Natural killer cell treated with Interleukin-12 subunit alpha and Interleukin-12 subunit beta and Interleukin-15 and Interleukin-18, amount 100 ng/mL, for 72 hours (primary cell): ENCODE measurements around the gene ZSCAN1. TPM values are rescaled to one million over a fixed set of nuclear protein-coding genes. Genes with fewer than 3 reads are reported as not detected.

ENCODE experiments used
- ATAC-seq, 2 donors: fragments of 150-1000 bp; cut with Tn5 transposase in 1 of 2; sonication (Bioruptor Pico), chemical (Tn5 transposase) in 1 of 2; 2 replicates each; pipeline ENCODE4 v1.10.0; 2021
- DNase-seq: peaks from one replicate; pipeline ENCODE4 v3.0.0; 2022; ENCODE audit warnings: low spot score
- H3K27ac Mint-ChIP-seq, 2 donors: 1 replicate in 1 of 2; 2 replicates in 1 of 2; pipeline ENCODE4 v1.8.0; 2022; ENCODE audit warnings: mixed read lengths in 2 of 2, mild to moderate bottlenecking in 1 of 2, moderate library complexity in 1 of 2
- H3K27me3 Mint-ChIP-seq, 2 donors: 1 replicate in 1 of 2; 2 replicates in 1 of 2; pipeline ENCODE4 v1.8.0; 2022; ENCODE audit warnings: mixed read lengths in 2 of 2
- H3K36me3 Mint-ChIP-seq: one replicate; pipeline ENCODE4 v1.8.0; 2022; ENCODE audit warnings: mixed read lengths
- H3K4me1 Mint-ChIP-seq, 2 donors: 1 replicate in 1 of 2; 2 replicates in 1 of 2; pipeline ENCODE4 v1.8.0; 2022; ENCODE audit warnings: low read depth in 2 of 2, mixed read lengths in 2 of 2, mild to moderate bottlenecking in 1 of 2
- H3K4me3 Mint-ChIP-seq: one replicate; pipeline ENCODE4 v1.8.0; 2022; ENCODE audit warnings: mixed read lengths
- H3K9me3 Mint-ChIP-seq: 2 replicates; pipeline ENCODE4 v1.8.0; 2022; ENCODE audit warnings: mixed read lengths
- total RNA-seq, 2 donors: library from RNA; stranded (reverse); gene quantifications; one replicate each; pipeline ENCODE4 v1.2.3, GENCODE V29; 2022

The ZSCAN1 gene
- total RNA-seq, 2 donors from 2014 or later: not detected

GRCh38 chr19:58067240-58067912 is 33.6 kb downstream of the ZSCAN1 start:
- peaks cover 39% of the 10 kb centered on the region for H3K36me3 Mint-ChIP-seq
- no peak overlapping the region for H3K4me3 Mint-ChIP-seq
- ATAC-seq: no peak
- peaks cover 29% of the 10 kb centered on the region for H3K9me3 Mint-ChIP-seq
- no peaks in the 10 kb centered on the region for H3K27me3 Mint-ChIP-seq
- DNase-seq: no peak
- no peak overlapping the region for H3K27ac Mint-ChIP-seq
- no peaks in the 10 kb centered on the region for H3K4me1 Mint-ChIP-seq

- DNase-seq: no peak
- H3K4me1 Mint-ChIP-seq: no peaks in the 10 kb centered on the region
- H3K27ac Mint-ChIP-seq: no peak overlapping the region
- H3K27me3 Mint-ChIP-seq: no peaks in the 10 kb centered on the region
- no peak overlapping the region for H3K4me3 Mint-ChIP-seq
- peaks cover 19% of the 10 kb centered on the region for H3K9me3 Mint-ChIP-seq
- no peak for ATAC-seq
- peaks cover 21% of the 10 kb centered on the region for H3K36me3 Mint-ChIP-seq
Observed at GRCh38 chr19:58079792-58080191, 46.0 kb downstream of the ZSCAN1 start.

- Mint-ChIP-seq H3K4me1 (no peaks in the 10 kb centered on the region), H3K4me3 (no peak overlapping the region), H3K27me3 (no peaks in the 10 kb centered on the region), H3K9me3 (peaks cover 15% of the 10 kb centered on the region), H3K27ac (no peak overlapping the region), H3K36me3 (peaks cover 21% of the 10 kb centered on the region)
- DNase-seq (no peak), ATAC-seq (no peak)
Observed at GRCh38 chr19:58083021-58083420, 49.2 kb downstream of the ZSCAN1 start.

- ATAC-seq (no peak), DNase-seq (no peak)
- H3K27ac Mint-ChIP-seq: no peak overlapping the region
- no peaks in the 10 kb centered on the region for H3K27me3 Mint-ChIP-seq
- no peak overlapping the region for H3K4me3 Mint-ChIP-seq
- H3K36me3 Mint-ChIP-seq: peaks cover 21% of the 10 kb centered on the region
- H3K9me3 Mint-ChIP-seq: peaks cover 15% of the 10 kb centered on the region
- H3K4me1 Mint-ChIP-seq: no peaks in the 10 kb centered on the region
Observed at GRCh38 chr19:58084596-58085347, 50.9 kb downstream of the ZSCAN1 start.

- H3K4me3 Mint-ChIP-seq: no peak overlapping the region
- no peak for ATAC-seq
Observed at GRCh38 chr19:58085348-58085875, 51.6 kb downstream of the ZSCAN1 start.

GRCh38 chr19:58086825-58087710 is 53.2 kb downstream of the ZSCAN1 start:
- H3K4me3 Mint-ChIP-seq: no peak overlapping the region
- ATAC-seq (no peak), DNase-seq (no peak)
- H3K36me3 Mint-ChIP-seq: peaks cover 7% of the 10 kb centered on the region
- no peaks in the 10 kb centered on the region for H3K4me1 Mint-ChIP-seq
- no peak overlapping the region for H3K27ac Mint-ChIP-seq
- no peaks in the 10 kb centered on the region for H3K27me3 Mint-ChIP-seq
- H3K9me3 Mint-ChIP-seq: peaks cover 4% of the 10 kb centered on the region

More at GRCh38 chr19:58085348-58085875, 51.6 kb downstream of the ZSCAN1 start:
- Mint-ChIP-seq H3K36me3 (peaks cover 16% of the 10 kb centered on the region), H3K9me3 (peaks cover 10% of the 10 kb centered on the region), H3K27me3 (no peaks in the 10 kb centered on the region), H3K4me1 (no peaks in the 10 kb centered on the region), H3K27ac (no peak overlapping the region)
- DNase-seq: no peak

- Mint-ChIP-seq H3K36me3 (peaks cover 11% of the 10 kb centered on the region), H3K4me1 (no peaks in the 10 kb centered on the region), H3K27me3 (no peaks in the 10 kb centered on the region), H3K27ac (no peak overlapping the region), H3K4me3 (no peak overlapping the region), H3K9me3 (peaks cover 6% of the 10 kb centered on the region)
- ATAC-seq (no peak), DNase-seq (no peak)
Observed at GRCh38 chr19:58088521-58089052, 54.8 kb downstream of the ZSCAN1 start.

GRCh38 chr19:58089846-58090245 is 56.0 kb downstream of the ZSCAN1 start:
- peaks cover 3% of the 10 kb centered on the region for H3K9me3 Mint-ChIP-seq
- no peak overlapping the region for H3K4me3 Mint-ChIP-seq
- no peaks in the 10 kb centered on the region for H3K4me1 Mint-ChIP-seq
- H3K27me3 Mint-ChIP-seq: no peaks in the 10 kb centered on the region
- H3K27ac Mint-ChIP-seq: no peak overlapping the region
- ATAC-seq (no peak), DNase-seq (no peak)
- H3K36me3 Mint-ChIP-seq: peaks cover 6% of the 10 kb centered on the region

- peaks cover 0 to under 1% of the 10 kb centered on the region in 2 donors for H3K4me1 Mint-ChIP-seq
- no peak overlapping the region for H3K27ac Mint-ChIP-seq
- H3K27me3 Mint-ChIP-seq: no peaks in the 10 kb centered on the region
- peaks cover 3% of the 10 kb centered on the region for H3K9me3 Mint-ChIP-seq
- peaks cover 6% of the 10 kb centered on the region for H3K36me3 Mint-ChIP-seq
- H3K4me3 Mint-ChIP-seq: no peak overlapping the region
- ATAC-seq: no peak
- no peak for DNase-seq
Observed at GRCh38 chr19:58091251-58091995, 57.6 kb downstream of the ZSCAN1 start.

GRCh38 chr19:58093071-58093470 is 59.2 kb downstream of the ZSCAN1 start:
- H3K27me3 Mint-ChIP-seq: no peaks in the 10 kb centered on the region
- DNase-seq (no peak), ATAC-seq (no peak)
- H3K4me3 Mint-ChIP-seq: no peak overlapping the region
- H3K27ac Mint-ChIP-seq: no peak overlapping the region
- H3K9me3 Mint-ChIP-seq: peaks cover 3% of the 10 kb centered on the region
- peaks cover under 1 to 8% of the 10 kb centered on the region in 2 donors for H3K4me1 Mint-ChIP-seq
- H3K36me3 Mint-ChIP-seq: peaks cover 7% of the 10 kb centered on the region

- H3K4me1 Mint-ChIP-seq: peaks cover 6 to 14% of the 10 kb centered on the region in 2 donors
- peaks cover 8% of the 10 kb centered on the region for H3K9me3 Mint-ChIP-seq
- no peak overlapping the region for H3K4me3 Mint-ChIP-seq
- no peak overlapping the region for H3K27ac Mint-ChIP-seq
- ATAC-seq (no peak), DNase-seq (no peak)
- H3K27me3 Mint-ChIP-seq: no peaks in the 10 kb centered on the region
- peaks cover 14% of the 10 kb centered on the region for H3K36me3 Mint-ChIP-seq
Observed at GRCh38 chr19:58095328-58095727, 61.5 kb downstream of the ZSCAN1 start.

GRCh38 chr19:58096884-58097283 is 63.1 kb downstream of the ZSCAN1 start:
- DNase-seq (no peak), ATAC-seq (no peak)
- peaks cover 14% of the 10 kb centered on the region for H3K36me3 Mint-ChIP-seq
- peak overlapping the region; percentile 60 for H3K4me3 Mint-ChIP-seq
- H3K27ac Mint-ChIP-seq: peak overlapping the region in 1 of 2 donors; percentile 64
- H3K4me1 Mint-ChIP-seq: peaks cover 6 to 14% of the 10 kb centered on the region in 2 donors
- H3K27me3 Mint-ChIP-seq: no peaks in the 10 kb centered on the region
- peaks cover 8% of the 10 kb centered on the region for H3K9me3 Mint-ChIP-seq

GRCh38 chr19:58097349-58097748 is 63.5 kb downstream of the ZSCAN1 start:
- Mint-ChIP-seq H3K4me3 (peak overlapping the region; percentile 60), H3K9me3 (peaks cover 10% of the 10 kb centered on the region), H3K4me1 (peaks cover 6 to 14% of the 10 kb centered on the region in 2 donors), H3K27ac (peak overlapping the region in 1 of 2 donors; percentile 64), H3K36me3 (peaks cover 14% of the 10 kb centered on the region), H3K27me3 (no peaks in the 10 kb centered on the region)
- no peak for ATAC-seq
- no peak for DNase-seq
